Smooth muscle cell (in vitro differentiated cells): ENCODE measurements around the gene MRPL52. TPM values are rescaled to one million over a fixed set of nuclear protein-coding genes. Genes with fewer than 3 reads are reported as not detected.
A peak's percentile ranks its signal among the peaks of the same experiment; 100 is the strongest.

Experiments
- DNase-seq: peaks from one replicate; lab custom pipeline; 2025; ENCODE audit not compliant: unreplicated experiment; lab: John Stamatoyannopoulos, UW
- H2AFZ ChIP-seq: fragments of 200-600 bp; sonication (generic); 2 replicates; pipeline ENCODE4 v1.6.0; 2016; ENCODE audit warnings: antibody characterized with exemption, low read depth, mild to moderate bottlenecking
- H3F3A ChIP-seq: fragments of 200-600 bp; sonication (generic); 2 replicates; pipeline ENCODE4 v1.6.0; 2017; ENCODE audit warnings: antibody characterized with exemption, low read depth
- H3K27ac ChIP-seq: fragments of 200-600 bp; sonication (generic); 2 replicates; pipeline ENCODE4 v1.5.1; 2016; ENCODE audit warnings: low read depth, mild to moderate bottlenecking
- H3K27me3 ChIP-seq: fragments of 200-600 bp; sonication (generic); 2 replicates; pipeline ENCODE4 v1.6.1; 2016; ENCODE audit warnings: low read depth, mild to moderate bottlenecking
- H3K36me3 ChIP-seq: fragments of 200-600 bp; sonication (generic); 2 replicates; pipeline ENCODE4 v1.5.1; 2016; ENCODE audit warnings: low read depth
- H3K4me1 ChIP-seq: fragments of 200-600 bp; sonication (generic); 2 replicates; pipeline ENCODE4 v1.5.1; 2016; ENCODE audit warnings: low read depth
- H3K4me2 ChIP-seq: fragments of 200-600 bp; sonication (generic); 2 replicates; pipeline ENCODE4 v1.6.0; 2016; ENCODE audit warnings: mild to moderate bottlenecking
- H3K4me3 ChIP-seq: fragments of 200-600 bp; sonication (generic); 2 replicates; pipeline ENCODE4 v1.5.1; 2016; ENCODE audit warnings: mild to moderate bottlenecking
- H3K79me2 ChIP-seq: fragments of 200-600 bp; sonication (generic); 2 replicates; pipeline ENCODE4 v1.6.0; 2016; ENCODE audit warnings: low read depth, mild to moderate bottlenecking
- H3K9ac ChIP-seq: fragments of 200-600 bp; sonication (generic); 2 replicates; pipeline ENCODE4 v1.6.0; 2016; ENCODE audit warnings: low read depth
- H3K9me3 ChIP-seq: fragments of 200-600 bp; sonication (generic); replicated peaks from 2 replicates; pipeline ENCODE4 v1.5.1; 2016; ENCODE audit warnings: low read depth
- H4K20me1 ChIP-seq: fragments of 200-600 bp; sonication (generic); 2 replicates; pipeline ENCODE4 v1.6.0; 2016; ENCODE audit warnings: low read depth
- WGBS: methylation state at CpG from one replicate; pipeline ENCODE4 v1.1.7; 2016; ENCODE audit warnings: low lambda C conversion rate; 5-methylcytosine and 5-hydroxymethylcytosine counted together
- polyA plus RNA-seq: library from polyadenylated mRNA; unstranded; fragments of >200 nt; fragmentation: Nextera tagmentation; extraction: Ambion mirVana; gene quantifications from 2 replicates; pipeline ENCODE4 v1.2.1, GENCODE V29; 2016
- total RNA-seq: library from RNA; depleted of rRNA; stranded (reverse); fragments of >200 nt; gene quantifications from 2 replicates; pipeline ENCODE4 v1.2.3, GENCODE V29; 2014
- TF ChIP-seq, protein P1 (sequence below): fragments of 200-600 bp; sonication (generic); IDR thresholded peaks from 2 replicates; pipeline ENCODE4 v1.5.1; 2017; ENCODE audit warnings: borderline replicate concordance, mild to moderate bottlenecking, antibody characterized with exemption; ENCODE audit not compliant: insufficient read depth, poor library complexity, severe bottlenecking

The MRPL52 gene
- total and polyA plus RNA-seq, 2 experiments from 2014 or later, result 220 to 274 TPM

GRCh38 chr14:22814373-22814772 lies 15.3 kb upstream of the MRPL52 start:
- 83% methylated on average over 7 of the region's 7 CpGs for WGBS
- Histone ChIP-seq H3K4me3 (peak overlapping the region; percentile 33), H3K36me3 (no peaks in the 10 kb centered on the region), H3K27me3 (no peaks in the 10 kb centered on the region), H3F3A (peaks cover 7% of the 10 kb centered on the region), H3K79me2 (no peaks in the 10 kb centered on the region), H3K4me1 (peaks cover 13% of the 10 kb centered on the region), H3K27ac (no peak overlapping the region), H3K4me2 (peak overlapping the region; percentile 70), H4K20me1 (no peaks in the 10 kb centered on the region), H3K9me3 (no peaks in the 10 kb centered on the region), H3K9ac (no peak overlapping the region), H2AFZ (no peak overlapping the region)
- DNase-seq, result no peak
- TF ChIP-seq, protein P1, sequence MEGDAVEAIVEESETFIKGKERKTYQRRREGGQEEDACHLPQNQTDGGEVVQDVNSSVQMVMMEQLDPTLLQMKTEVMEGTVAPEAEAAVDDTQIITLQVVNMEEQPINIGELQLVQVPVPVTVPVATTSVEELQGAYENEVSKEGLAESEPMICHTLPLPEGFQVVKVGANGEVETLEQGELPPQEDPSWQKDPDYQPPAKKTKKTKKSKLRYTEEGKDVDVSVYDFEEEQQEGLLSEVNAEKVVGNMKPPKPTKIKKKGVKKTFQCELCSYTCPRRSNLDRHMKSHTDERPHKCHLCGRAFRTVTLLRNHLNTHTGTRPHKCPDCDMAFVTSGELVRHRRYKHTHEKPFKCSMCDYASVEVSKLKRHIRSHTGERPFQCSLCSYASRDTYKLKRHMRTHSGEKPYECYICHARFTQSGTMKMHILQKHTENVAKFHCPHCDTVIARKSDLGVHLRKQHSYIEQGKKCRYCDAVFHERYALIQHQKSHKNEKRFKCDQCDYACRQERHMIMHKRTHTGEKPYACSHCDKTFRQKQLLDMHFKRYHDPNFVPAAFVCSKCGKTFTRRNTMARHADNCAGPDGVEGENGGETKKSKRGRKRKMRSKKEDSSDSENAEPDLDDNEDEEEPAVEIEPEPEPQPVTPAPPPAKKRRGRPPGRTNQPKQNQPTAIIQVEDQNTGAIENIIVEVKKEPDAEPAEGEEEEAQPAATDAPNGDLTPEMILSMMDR, result no peak

- WGBS, result 46% methylated on average over 10 of the region's 10 CpGs
- Histone ChIP-seq H3K79me2 (no peaks in the 10 kb centered on the region), H4K20me1 (no peaks in the 10 kb centered on the region), H2AFZ (peak within 1 kb of the TSS; percentile 80), H3F3A (peaks cover 14% of the 10 kb centered on the region), H3K4me1 (peaks cover 13% of the 10 kb centered on the region), H3K27me3 (no peaks in the 10 kb centered on the region), H3K4me2 (peak within 1 kb of the TSS; percentile 70), H3K4me3 (peak within 1 kb of the TSS; percentile 33), H3K36me3 (no peaks in the 10 kb centered on the region), H3K9me3 (no peaks in the 10 kb centered on the region), H3K27ac (peak within 1 kb of the TSS; percentile 66), H3K9ac (no peak within 1 kb of the TSS)
- DNase-seq, result no peak
- TF ChIP-seq, protein P1, result no peak
Measured at GRCh38 chr14:22814941-22815713, 14.6 kb upstream of the MRPL52 start, which contains the start of gene SLC7A7. Gene SLC7A7, minus strand, starts transcription at chr14:22815435. Its CDS starts 2,037 bp downstream, at chr14:22813398.

- Histone ChIP-seq H3K27ac (peak overlapping the region; percentile 88), H3F3A (peaks cover 45% of the 10 kb centered on the region), H3K4me1 (peaks cover 39% of the 10 kb centered on the region), H3K27me3 (no peaks in the 10 kb centered on the region), H3K4me2 (peak overlapping the region; percentile 81), H3K4me3 (peak overlapping the region; percentile 46), H3K36me3 (no peaks in the 10 kb centered on the region), H4K20me1 (no peaks in the 10 kb centered on the region), H3K9me3 (no peaks in the 10 kb centered on the region), H2AFZ (peak overlapping the region; percentile 72), H3K79me2 (no peaks in the 10 kb centered on the region), H3K9ac (peak overlapping the region; percentile 61)
- 14% methylated on average over 10 of the region's 10 CpGs for WGBS
- TF ChIP-seq, protein P1, result no peak
- no peak for DNase-seq
Measured at GRCh38 chr14:22819151-22819988, 10.3 kb upstream of the MRPL52 start.
